Ovary (tissue), 3 donors: ENCODE data around the gene DYRK3.

Experiments used
- EP300 ChIP-seq: sonication (generic); formaldehyde crosslinking; IDR thresholded peaks from one replicate; pipeline ENCODE4 v1.6.1; 2017; ENCODE audit warnings: antibody characterized with exemption
- POLR2A ChIP-seq: fragments of 450-650 bp; IDR thresholded peaks from one replicate; pipeline ENCODE4 v1.6.1; 2017; ENCODE audit warnings: antibody characterized with exemption, mild to moderate bottlenecking, moderate library complexity
- TF ChIP-seq, protein P1 (sequence below), 3 donors: fragments of 450-650 bp in 2 of 3; fragments of 200-600 bp in 1 of 3; IDR thresholded peaks; one replicate each; pipeline versions ENCODE4 v1.5.1 to v1.8.0; 2016 to 2022; ENCODE audit warnings: antibody characterized with exemption in 3 of 3, mild to moderate bottlenecking in 1 of 3
- donor health status: DM: no; HTN: no; CAD: no.

DNA sequence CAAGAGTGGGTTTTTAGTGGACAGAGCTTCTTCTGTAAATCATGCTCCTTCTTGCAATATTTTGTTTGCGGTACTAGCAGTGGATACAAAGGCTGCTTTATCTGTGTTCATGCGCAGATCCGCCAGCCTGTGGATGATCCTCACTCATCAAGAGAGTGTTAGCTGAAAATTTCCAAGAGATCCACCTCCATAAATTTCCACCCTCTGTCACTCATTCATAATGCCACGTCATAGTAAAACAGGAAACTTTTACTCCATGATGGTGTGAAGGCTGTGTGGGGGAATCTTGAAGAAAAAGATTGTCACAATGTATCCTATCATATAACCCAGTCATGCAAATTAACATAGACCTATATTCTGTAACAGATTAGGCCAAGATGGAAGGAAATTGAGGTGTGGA is 44.9 kb downstream of the DYRK3 start:
- TF ChIP-seq, protein P1, sequence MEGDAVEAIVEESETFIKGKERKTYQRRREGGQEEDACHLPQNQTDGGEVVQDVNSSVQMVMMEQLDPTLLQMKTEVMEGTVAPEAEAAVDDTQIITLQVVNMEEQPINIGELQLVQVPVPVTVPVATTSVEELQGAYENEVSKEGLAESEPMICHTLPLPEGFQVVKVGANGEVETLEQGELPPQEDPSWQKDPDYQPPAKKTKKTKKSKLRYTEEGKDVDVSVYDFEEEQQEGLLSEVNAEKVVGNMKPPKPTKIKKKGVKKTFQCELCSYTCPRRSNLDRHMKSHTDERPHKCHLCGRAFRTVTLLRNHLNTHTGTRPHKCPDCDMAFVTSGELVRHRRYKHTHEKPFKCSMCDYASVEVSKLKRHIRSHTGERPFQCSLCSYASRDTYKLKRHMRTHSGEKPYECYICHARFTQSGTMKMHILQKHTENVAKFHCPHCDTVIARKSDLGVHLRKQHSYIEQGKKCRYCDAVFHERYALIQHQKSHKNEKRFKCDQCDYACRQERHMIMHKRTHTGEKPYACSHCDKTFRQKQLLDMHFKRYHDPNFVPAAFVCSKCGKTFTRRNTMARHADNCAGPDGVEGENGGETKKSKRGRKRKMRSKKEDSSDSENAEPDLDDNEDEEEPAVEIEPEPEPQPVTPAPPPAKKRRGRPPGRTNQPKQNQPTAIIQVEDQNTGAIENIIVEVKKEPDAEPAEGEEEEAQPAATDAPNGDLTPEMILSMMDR (IDR thresholded peaks at IDR 0.05), result no peak
- no peak for TF ChIP-seq EP300
- TF ChIP-seq POLR2A, result no peak
